Fibroblast of villous mesenchyme (primary cell): ENCODE data around the gene ATXN7L3. TPM values are rescaled to one million over a fixed set of nuclear protein-coding genes. Genes with fewer than 3 reads are reported as not detected.

ENCODE experiments used
- DNase-seq: peaks from one replicate; pipeline ENCODE4 v3.0.0-alpha.2; 2010; ENCODE audit warnings: low read depth
- H3K4me3 ChIP-seq: 2 replicates; pipeline ENCODE4 v1.5.1; 2011; ENCODE audit warnings: low read depth, mild to moderate bottlenecking, low read length
- CTCF ChIP-seq: IDR thresholded peaks from 2 replicates; pipeline ENCODE4 v1.5.1; 2012; ENCODE audit warnings: low read depth, mild to moderate bottlenecking, low read length; ENCODE audit not compliant: insufficient read depth
- total RNA-seq: library from RNA; depleted of rRNA; stranded (reverse); fragments of >200 nt; gene quantifications from 2 replicates; pipeline ENCODE4 v1.2.3, GENCODE V29; 2012

Gene ATXN7L3
- total RNA-seq, 1 donor = 43.6 TPM

GRCh38 chr17:44191941-44192496, 7.7 kb downstream of the ATXN7L3 start:
- DNase-seq = no peak
- no peak for TF ChIP-seq CTCF
- no peak overlapping the region for H3K4me3 ChIP-seq

GRCh38 chr17:44191369-44191768, 8.3 kb downstream of the ATXN7L3 start:
- no peak overlapping the region for H3K4me3 ChIP-seq
- no peak for DNase-seq
- TF ChIP-seq CTCF = no peak

GRCh38 chr17:44190481-44190880, 9.2 kb downstream of the ATXN7L3 start:
- DNase-seq = no peak

GRCh38 chr17:44188576-44189403, 10.9 kb downstream of the ATXN7L3 start:
- no peak overlapping the region for H3K4me3 ChIP-seq
- TF ChIP-seq CTCF = no peak
- DNase-seq = no peak

More at GRCh38 chr17:44190481-44190880, 9.2 kb downstream of the ATXN7L3 start:
- no peak for TF ChIP-seq CTCF
- no peak overlapping the region for H3K4me3 ChIP-seq

- no peak for TF ChIP-seq CTCF
- peak overlapping the region; percentile 93 for H3K4me3 ChIP-seq
- DNase-seq = peak; percentile 66
Measured at GRCh38 chr17:44187131-44187899, 12.4 kb downstream of the ATXN7L3 start.

- peak within 1 kb of the TSS; percentile 93 for H3K4me3 ChIP-seq
- DNase-seq = peak; percentile 100
- TF ChIP-seq CTCF = no peak
Measured at GRCh38 chr17:44186307-44187130, 13.2 kb downstream of the ATXN7L3 start, which contains the start of gene TMUB2. TMUB2 (plus strand) TSS chr17:44186972; CDS start chr17:44187709, 737 bp downstream.
